Fibroblast of pulmonary artery (primary cell): Measurements from ENCODE around the gene PUS7L.

Experiments used
- DNase-seq: peaks from one replicate; pipeline ENCODE4 v3.0.0-alpha.2; 2010; ENCODE audit warnings: low read depth
- H3K4me3 ChIP-seq: replicated peaks from 2 replicates; pipeline ENCODE4 v1.5.1; 2011; ENCODE audit warnings: low read depth, mild to moderate bottlenecking, control low read depth, low read length, moderate library complexity
- CTCF ChIP-seq: IDR thresholded peaks from 2 replicates; pipeline ENCODE4 v1.5.1; 2011; ENCODE audit warnings: mild to moderate bottlenecking, control low read depth, low read length, inconsistent platforms; ENCODE audit errors: missing control alignments

Gene PUS7L

DNA sequence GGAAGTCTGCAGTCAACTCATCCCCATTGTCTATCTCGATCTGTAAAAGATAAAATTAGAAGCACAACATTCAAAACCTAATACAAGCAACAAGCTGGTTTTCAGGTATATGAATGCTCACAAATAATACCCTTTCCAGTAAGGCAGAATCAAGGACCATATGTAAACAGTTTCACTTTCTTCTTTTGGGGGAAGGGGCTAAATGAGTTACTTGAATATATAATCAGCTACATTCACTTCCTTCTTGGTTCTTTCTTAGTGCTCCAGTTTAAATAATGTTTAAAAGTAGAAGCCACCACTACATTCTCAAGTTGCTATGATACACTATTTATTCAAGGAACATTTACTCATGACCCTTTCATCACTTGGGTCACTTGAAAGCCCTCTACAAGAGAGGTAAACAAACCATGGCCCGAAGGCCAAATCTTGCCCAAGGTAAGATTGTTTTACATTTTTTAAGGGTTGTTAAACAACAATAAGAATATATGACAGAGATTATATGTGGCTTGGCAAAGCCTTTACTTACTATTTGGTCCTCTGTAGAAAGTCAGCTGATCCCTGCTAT, 37.2 kb upstream of the PUS7L start:
- H3K4me3 ChIP-seq = no peak overlapping the region
- DNase-seq = no peak
- TF ChIP-seq CTCF = no peak

- peak; percentile 27 for DNase-seq
These were observed 31.4 kb upstream of the PUS7L start for GRCh38 chr12:43789941-43790340.

DNA sequence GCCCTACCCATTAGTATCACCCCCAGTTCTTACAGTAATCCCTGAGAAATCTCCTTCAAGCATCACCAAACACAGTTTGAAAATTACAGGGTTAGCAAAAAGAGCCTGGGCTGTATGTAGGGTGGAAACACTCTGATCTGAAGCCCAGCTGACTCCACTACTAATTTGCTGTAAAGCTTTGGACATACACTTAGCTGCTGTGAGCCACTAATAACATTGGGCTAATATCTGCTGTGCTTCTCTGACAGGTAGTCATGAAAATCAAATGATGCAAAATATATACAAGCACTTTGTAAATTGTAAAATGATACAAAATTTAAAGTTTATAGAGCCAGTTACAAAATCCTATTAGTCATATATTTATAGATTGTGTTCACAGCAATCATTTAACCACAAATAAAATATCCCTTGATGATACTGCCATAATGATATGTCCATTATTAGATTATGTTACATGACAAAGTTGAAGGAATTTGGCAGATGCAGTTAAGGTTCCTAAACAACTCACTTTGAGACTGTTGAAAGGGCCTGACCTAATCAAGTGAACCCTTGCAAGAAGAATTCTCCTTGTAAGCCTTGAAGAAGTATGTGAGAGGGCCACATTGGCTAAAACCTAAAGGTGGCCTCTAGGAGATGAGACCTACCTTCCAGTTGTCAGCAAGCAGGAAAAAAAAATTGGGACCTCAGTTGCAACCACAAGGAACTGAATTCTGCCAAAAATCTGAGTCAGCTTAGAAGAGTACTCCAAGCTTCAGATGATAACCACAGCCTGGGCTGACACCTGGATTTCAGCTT, 28.5 kb upstream of the PUS7L start:
- no peak overlapping the region for H3K4me3 ChIP-seq
- TF ChIP-seq CTCF = no peak
- no peak for DNase-seq

More at GRCh38 chr12:43789941-43790340, 31.4 kb upstream of the PUS7L start:
- TF ChIP-seq CTCF = no peak
- H3K4me3 ChIP-seq = no peak overlapping the region

- no peak overlapping the region for H3K4me3 ChIP-seq
- TF ChIP-seq CTCF = peak; percentile 43
- DNase-seq = peak; percentile 36
These were observed 17.9 kb upstream of the PUS7L start for GRCh38 chr12:43776498-43776897.

- no peak for TF ChIP-seq CTCF
- peak; percentile 51 for DNase-seq
- no peak overlapping the region for H3K4me3 ChIP-seq
These were observed 7.7 kb upstream of the PUS7L start for GRCh38 chr12:43766291-43766690.

DNA sequence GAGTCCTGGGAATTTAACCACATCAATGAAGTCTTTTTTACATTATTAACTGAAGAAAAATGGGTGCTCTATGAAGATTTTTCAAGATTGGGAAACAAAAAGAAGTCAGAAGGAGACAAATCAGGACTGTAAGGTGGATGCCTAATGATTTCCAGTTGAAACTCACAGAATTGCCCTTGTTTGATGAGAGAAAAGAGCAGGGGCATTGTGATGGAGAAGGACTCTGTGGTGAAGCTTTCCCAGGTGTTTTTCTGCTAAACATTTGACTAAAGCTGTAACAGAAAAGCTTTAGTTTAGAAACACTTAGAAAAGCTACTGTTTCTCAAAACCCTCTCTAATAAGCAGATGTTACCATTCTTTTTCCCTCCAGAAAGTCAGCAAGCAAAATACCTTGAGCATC, 5.9 kb upstream of the PUS7L start:
- no peak for DNase-seq
- no peak overlapping the region for H3K4me3 ChIP-seq
- TF ChIP-seq CTCF = no peak
